GM12865 (cell line): ENCODE data around the gene HJURP.

Experiments used
- DNase-seq: peaks from one replicate; pipeline ENCODE4 v3.0.0; 2010; ENCODE audit warnings: low read depth
- H3K4me3 ChIP-seq: 2 replicates; pipeline ENCODE4 v1.5.1; 2011; ENCODE audit warnings: mild to moderate bottlenecking, low read depth, low read length, control low read depth
- CTCF ChIP-seq: IDR thresholded peaks from 2 replicates; pipeline ENCODE4 v1.5.1; 2011; ENCODE audit warnings: low read length, control low read depth, low read depth, inconsistent platforms; ENCODE audit not compliant: insufficient read depth; ENCODE audit errors: missing control alignments

The HJURP gene

GRCh38 chr2:233807966-233808935 lies 46.1 kb downstream of the HJURP start:
- no peak overlapping the region for H3K4me3 ChIP-seq
- no peak for DNase-seq
- TF ChIP-seq CTCF = no peak

GRCh38 chr2:233807215-233807865 lies 47.0 kb downstream of the HJURP start:
- H3K4me3 ChIP-seq = no peak overlapping the region
- DNase-seq = no peak
- peak; percentile 2 for TF ChIP-seq CTCF

- TF ChIP-seq CTCF = no peak
- DNase-seq = no peak
- no peak overlapping the region for H3K4me3 ChIP-seq
These were observed 50.3 kb downstream of the HJURP start for GRCh38 chr2:233803994-233804393.

DNA sequence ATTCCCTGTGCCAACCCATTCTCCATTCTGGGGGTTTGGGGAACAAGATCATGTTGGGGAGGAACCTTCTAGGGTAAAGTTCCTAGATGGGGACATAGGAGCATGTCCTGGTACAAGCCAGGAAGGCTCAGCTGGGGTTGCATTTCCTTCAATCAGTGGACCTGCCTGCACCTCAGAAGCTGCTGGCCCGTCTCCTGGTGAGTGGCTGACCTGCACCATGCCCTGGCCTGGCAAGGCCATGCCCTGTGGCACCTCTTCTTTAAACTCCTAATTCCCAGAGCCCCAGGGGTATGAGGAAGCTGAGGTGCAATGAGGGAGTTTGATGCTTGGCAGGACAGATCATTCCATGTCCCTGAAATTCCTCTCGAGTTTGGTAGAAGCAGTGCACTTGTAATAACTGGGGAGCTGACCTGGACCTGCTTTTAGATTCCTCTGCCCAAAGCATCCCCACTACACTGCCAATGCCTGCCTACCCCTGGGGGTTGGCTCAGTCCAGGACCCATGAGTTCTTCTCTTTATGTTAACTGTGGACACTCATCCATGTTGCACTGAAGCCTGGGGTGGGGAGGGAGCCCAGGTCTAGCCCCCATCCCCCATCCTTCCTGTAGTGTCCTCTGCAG lies 50.9 kb downstream of the HJURP start:
- TF ChIP-seq CTCF = no peak
- DNase-seq = no peak

GRCh38 chr2:233802132-233802815 lies 52.1 kb downstream of the HJURP start:
- no peak for DNase-seq
- TF ChIP-seq CTCF = no peak
- H3K4me3 ChIP-seq = no peak overlapping the region

More for the DNA sequence above, 50.9 kb downstream of the HJURP start:
- no peak overlapping the region for H3K4me3 ChIP-seq

GRCh38 chr2:233801357-233802131 lies 52.8 kb downstream of the HJURP start:
- H3K4me3 ChIP-seq = no peak overlapping the region
- TF ChIP-seq CTCF = no peak
- peak; percentile 49 for DNase-seq
